NCI-H1048 (cell line): Measurements from ENCODE around the gene RBM33.
"Not testable (repeated sequence)": the region's sequence is repeated elsewhere in the genome, so short reads cannot be mapped to it uniquely, and the experiment has no call there.

Experiments used
- DNase-seq: peaks from one replicate; lab custom pipeline; 2025; lab: John Stamatoyannopoulos, UW

The RBM33 gene

DNA sequence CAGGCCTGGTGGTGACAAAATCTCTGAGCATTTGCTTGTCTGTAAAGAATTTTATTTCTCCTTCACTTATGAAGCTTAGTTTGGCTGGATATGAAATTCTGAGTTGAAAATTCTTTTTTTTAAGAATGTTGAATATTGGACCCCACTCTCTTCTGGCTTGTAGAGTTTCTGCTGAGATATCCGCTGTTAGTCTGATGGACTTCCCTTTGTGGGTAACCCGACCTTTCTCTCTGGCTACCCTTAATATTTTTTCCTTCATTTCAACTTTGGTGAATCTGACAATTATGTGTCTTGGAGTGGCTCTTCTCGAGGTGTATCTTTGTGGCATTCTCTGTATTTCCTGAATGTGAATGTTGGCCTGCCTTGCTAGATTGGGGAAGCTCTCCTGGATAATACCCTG lies 46.2 kb downstream of the RBM33 start:
- not testable (repeated sequence) for DNase-seq

DNA sequence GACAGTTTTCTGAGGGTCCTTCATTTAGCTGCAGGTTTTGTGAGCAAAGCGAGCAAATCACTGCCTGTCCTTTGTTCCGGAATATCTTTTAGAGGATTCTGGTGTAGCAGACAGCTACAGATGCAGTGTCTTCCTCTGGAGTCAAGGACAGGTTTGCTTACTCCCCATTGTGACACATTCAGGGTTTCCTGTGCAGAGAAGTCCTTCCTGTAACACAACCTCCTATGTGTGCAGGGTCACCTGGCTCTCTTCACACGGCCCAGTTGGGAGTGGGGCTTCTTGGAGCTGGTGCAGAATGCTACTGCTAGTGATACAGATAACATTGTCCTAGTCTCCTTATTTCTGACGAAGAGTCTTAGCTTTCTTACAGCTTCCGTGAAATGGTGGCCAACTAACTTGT lies 47.9 kb downstream of the RBM33 start:
- no peak for DNase-seq

DNA sequence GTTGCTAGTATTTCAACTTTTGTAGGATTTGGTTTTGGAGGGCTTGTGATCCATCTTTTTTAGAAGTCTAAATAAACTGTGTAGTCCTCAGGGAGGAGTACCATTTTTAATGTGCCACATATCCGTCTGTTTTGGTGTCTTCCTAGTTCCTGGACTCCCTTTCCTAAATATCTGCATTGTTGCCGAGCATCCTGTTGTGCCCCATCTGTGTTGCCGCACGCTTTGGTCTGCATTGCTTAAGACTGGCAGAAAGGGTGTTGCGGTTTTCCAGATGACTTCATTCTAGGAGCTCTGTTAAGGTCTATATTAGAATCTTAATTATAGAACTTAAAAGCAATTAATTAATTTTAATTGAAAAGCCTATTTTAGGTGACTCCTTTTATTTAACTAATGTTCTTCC lies 49.4 kb downstream of the RBM33 start:
- DNase-seq = no peak

DNA sequence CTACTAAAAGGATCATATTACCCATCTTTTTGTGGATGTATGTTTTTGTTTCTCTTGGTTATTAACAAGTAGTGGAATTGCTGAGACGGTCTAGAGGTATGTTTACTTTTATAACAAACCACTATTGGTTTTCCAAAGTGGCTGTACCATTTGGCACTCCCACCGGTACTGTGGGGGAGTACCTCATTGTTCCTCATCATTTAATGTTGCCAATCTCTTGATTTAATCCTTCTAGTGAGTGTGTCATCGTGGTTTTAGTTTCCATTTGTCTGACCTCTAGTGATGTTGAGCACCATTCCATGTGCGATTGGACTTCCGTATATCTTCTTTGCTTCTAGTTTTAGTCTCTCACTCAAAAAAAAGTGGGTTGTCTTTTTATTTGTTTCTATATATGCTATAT lies 50.4 kb downstream of the RBM33 start:
- no peak for DNase-seq

DNA sequence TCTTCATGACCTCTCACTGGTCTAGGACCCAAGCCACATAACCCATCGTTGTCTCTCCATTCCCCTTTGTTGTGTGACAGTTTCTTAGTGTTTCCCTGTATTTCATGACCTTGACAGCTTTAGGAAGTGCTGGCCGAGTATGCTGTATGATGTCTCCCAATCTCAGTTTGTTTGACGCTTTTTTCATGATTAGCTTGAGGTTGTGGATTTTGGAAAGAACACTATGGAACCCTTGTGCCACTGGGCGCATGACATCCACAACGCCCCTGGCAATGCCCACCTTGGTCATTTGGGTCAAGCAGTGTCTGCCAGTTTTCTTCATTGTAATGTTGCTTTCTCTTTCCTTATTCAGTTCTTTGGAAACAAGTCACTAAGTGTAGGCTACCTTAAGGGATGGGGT lies 52.3 kb downstream of the RBM33 start:
- no peak for DNase-seq

DNA sequence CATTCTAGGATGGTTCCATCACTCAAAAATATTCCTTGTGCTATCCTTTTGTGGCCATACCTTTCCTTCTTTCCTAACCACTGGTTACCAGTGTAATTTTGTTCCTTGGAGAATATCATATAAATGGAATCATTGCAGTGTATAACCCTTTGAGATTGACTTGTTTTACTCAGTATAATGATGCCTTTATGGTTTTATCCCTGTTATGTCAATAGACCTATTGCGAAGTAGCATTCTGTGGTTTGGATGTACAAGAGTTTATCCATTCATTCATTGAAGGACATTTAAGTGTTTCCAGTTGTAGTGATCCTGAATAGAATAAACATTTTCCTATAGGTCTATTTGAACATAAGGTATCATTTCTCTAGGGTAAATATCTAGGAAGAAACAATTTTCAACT lies 54.2 kb downstream of the RBM33 start:
- no peak for DNase-seq

DNA sequence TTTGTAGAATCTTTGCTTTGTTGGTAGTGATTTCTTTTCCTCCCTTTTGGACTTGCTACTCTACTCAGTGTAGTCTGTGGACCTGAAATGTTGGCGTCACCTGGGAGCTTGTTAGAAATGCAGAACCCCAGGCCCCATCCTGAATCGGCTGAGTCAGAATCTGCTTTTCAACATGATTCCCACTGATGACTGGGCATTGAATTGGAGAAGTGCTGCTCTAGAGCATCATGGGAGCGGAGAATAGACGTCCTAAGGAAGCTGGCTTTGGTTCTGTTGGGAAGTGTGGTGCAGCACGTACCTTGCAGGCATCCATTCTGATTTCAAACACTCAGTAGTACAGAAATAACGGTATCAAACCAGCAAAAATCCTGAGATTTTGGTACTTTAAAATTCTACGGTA lies 54.7 kb downstream of the RBM33 start:
- DNase-seq = no peak

DNA sequence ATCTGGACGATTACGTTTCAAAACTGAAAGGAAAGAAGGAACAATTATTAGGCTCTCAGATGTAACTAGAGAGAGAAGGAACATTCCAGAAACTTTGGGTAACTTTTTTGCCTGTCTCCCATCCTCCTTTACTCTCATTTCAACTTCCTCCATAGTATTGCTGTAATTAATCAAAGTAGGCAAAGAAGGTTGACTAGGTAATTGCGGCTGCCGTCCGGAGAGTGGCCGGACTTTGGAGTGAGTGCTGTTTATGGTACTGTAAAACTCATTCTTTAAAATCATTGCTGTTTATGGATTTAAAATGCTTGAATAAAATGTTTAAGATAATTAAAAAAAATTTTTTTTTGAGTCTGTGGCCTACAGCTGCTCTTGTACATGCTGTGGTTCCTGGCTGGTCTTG lies 56.4 kb downstream of the RBM33 start:
- DNase-seq = no peak

DNA sequence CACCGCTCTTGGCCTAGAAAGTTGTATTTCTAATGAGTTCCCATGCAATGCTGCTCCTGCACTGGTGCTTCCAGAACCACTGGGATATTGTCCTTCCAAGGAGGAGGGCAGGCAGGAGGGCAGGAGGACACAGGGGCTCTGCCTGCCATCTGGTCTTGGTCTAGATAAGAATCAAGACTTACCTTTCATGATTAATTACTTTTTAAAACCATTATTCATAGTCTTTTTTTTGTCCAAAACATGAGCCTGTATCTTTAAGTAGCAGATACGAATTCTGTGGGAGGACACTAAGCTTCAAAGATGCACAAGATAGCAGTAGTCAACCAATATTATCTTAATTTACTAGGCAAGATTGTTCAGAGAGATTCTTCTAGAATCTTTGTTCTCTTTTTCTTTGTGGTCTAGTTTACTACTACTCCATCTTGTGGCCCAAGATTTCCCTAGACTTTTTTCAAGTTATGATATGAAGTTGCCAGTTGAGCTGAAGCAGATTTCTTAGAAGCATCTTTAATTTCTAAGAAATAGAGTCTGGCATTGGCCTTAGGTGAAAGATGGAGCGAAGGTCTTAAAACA lies 57.6 kb downstream of the RBM33 start:
- no peak for DNase-seq

DNA sequence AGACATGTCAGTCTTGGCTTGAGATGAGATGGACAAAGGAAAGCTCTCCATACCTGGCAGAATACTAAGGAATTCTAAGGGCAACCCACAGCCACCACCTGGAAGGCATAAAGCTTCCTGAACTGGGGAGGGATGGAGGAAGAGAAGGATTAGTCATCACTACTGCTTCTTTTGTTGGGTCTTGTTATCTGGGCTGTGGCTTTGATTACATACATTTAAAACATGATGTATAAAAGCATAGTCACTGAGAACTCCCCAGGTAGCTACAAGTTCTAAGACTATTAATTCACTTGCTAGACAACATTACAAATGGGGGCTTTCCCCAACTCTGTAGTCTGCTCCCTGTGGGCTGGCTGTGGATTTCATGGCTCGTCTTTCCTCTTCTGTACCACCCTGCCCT lies 58.2 kb downstream of the RBM33 start:
- no peak for DNase-seq

DNA sequence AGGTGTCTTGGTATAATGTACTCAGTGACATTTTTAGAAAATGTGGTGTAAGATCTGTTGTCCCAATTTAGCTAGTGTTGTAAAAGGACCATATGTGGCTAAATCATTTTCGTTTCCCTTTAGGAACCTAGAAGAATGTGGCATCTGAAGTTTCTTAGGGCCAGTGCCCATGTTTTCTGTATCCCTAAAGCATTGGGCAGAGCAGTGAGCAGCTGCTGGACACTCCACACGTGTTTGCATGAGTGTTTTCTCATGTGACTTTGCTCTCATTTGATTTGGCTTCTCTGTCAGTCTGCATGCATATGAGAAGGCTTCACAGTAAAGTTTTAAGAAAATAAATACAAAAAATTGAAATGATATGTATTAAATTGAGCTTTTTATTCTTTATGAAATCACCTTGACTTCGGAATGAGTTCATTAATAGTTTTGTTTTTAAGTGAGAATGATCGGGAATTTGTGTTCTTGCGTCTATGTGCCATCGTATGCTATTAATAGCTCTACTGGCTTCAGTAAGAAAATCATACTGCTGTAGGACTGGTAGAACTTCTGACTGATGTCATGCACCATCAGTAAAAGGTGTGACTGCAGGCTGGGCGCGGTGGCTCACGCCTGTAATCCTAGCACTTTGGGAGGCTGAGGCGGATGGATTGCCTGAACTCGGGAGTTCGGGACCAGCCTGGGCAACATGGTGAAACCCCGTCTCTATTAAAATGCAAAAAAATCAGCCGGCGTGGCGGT lies 61.3 kb downstream of the RBM33 start:
- DNase-seq = no peak

DNA sequence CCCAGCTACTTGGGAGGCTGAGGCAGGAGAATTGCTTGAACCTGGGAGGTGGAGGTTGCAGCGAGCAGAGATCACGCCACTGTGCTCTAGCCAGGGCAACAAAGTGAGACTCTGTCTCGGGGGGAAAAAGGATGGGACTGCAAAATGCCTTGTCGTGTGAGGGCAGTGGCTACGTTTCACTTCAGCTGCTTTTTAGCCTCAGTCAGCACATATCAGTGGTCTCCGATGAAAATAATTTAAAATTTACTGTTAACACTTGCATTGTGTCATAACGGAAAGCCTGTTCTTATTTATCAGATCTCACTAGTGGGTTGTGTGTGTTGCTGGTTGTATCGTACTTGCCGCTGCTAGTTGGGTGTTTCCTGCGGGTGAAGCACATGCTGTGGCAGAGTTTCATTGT lies 61.9 kb downstream of the RBM33 start:
- no peak for DNase-seq

DNA sequence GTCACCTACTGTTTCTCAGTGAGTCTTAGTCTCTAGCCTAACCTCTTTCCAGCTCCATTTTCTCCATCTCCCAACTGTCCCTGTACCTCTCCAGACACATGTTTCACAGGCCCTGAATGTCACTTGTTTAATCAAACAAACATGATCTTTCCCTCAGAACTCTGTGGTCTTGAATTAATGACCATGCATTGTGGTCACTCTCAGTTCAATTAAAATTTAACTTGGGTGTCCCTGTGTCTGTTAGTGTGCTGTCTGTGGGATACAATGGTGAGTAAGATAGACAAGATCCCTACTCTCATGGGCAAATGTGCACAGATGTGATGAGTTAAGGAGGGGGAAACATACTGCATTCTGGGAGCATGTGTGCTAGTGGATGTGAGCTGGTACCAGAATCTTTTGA lies 65.0 kb downstream of the RBM33 start:
- DNase-seq = no peak

DNA sequence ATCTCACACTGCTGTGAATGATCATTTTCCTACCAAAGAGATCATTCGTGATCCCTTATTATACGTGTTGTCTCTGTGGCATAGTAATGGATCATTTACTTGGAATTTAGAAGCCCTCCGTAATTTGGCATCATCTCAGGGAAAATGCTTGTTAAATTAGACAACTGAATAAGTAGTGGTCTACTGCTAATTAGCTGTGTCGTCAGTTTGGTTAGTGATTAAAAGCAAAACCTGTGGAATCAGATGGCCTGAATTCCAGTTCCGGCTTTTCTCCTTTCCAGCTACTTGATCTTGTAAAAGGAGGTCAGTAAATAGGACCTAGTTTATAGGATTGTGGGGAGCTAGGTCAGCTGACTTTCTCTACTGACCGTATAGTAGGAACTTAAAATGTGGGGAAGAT lies 65.6 kb downstream of the RBM33 start:
- no peak for DNase-seq

DNA sequence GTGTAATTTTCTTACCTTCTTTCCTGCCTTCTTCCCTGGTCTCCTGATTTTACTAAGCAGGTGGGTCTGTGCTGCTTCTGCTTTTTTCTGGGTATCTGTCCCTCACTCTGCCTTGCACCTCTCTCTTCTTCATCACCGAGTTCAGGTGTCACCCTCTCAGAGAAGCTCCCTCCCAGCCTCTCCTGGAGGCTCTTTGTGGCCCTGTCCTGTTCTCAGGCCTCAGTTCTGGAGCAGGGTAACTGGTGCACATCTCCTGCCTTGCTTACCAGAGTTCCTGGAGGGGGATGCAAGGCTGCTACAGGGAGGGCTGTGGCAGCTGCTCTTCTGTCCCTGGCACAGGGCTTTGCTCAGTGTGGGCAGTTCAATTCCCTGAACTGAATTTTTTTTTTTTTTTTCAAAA lies 66.1 kb downstream of the RBM33 start:
- no peak for DNase-seq

DNA sequence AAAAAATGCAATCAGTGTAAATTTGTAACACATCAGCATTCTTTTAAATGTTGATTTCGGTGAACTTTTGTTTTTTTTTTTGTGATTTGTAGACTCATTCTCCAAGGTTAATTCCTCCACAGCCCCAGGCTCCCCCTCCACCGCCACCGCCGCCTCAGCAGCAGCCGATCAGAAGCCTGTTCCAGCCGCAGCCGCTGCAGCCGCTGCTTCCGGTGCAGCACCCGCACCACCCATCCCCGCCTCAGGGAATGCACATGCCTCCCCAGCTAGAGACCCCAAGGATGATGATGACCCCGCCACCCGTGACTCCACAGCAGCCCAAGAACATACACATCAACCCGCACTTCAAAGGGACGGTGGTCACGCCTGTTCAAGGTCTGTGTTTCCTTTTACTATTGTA lies 66.6 kb downstream of the RBM33 start:
- no peak for DNase-seq

DNA sequence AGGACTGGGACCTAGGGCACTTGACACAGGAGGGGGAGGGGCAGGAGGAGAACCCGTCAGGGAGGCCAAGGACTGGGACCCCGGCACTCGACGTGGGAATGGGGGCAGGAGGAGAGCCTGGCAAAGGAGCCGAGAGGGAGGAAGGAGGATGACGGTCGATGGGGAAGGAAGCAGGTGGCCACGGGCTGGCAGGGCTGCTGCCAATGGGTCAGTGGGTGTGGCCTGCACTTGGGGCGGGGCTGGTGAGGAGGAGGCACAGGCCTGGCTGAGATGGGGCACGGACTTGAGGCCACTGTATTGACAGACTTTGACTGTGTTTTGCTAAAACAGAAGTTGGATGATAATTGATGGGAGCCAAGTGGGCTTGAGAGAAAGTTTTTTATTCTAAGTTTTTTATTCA lies 68.9 kb downstream of the RBM33 start:
- DNase-seq = no peak

DNA sequence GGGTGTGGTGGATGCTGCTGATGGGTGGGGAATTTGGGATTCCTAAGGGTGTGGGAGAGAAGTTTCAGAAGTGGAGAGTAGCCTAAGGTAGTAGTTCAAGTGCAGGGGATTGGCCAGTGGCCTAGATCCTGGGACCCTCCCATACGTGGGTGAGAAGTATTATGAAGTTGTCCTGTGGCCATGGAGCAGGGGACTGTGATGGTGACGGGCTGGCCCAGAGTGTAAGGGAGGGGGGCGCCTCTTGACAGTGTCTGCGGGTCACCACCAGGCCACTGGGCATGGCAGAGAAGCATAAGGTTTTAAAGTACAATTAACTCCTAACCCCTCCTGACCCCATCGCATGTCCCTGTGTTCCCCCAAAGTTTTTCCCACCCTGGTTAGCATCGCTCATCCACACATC lies 70.2 kb downstream of the RBM33 start:
- DNase-seq = no peak

DNA sequence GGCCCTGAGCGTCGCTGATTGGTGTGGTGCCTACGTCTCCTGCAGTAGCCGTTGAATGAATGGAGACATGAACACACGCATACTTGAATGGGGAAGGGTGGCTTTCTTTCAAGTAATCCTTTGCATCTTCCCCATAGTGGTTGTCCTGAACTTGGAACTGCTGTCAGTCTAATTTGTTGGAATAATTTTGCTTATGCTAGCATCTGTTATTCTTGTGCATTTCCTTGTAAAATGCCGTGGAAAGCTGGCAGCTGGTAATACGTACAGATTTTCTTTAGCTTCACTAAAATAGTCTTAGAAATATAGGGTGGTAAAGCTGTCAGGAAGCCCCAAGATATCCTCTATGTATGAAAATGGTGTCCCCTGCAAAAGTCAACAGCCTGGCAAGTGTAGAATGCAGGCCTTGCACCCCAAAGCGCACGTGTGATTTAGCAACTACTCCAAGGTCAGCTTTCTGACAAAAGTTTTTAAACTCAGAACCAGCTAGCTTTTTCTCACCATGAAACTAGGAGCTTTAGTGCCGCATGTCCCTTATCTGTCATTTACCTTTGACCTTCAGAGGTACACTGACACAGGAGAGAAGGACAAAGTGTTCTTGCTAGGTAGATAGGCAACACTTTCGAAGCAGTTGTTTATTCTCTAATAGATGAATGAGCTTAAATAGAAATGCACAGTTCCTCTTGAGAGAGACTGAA lies 70.8 kb downstream of the RBM33 start:
- no peak for DNase-seq

DNA sequence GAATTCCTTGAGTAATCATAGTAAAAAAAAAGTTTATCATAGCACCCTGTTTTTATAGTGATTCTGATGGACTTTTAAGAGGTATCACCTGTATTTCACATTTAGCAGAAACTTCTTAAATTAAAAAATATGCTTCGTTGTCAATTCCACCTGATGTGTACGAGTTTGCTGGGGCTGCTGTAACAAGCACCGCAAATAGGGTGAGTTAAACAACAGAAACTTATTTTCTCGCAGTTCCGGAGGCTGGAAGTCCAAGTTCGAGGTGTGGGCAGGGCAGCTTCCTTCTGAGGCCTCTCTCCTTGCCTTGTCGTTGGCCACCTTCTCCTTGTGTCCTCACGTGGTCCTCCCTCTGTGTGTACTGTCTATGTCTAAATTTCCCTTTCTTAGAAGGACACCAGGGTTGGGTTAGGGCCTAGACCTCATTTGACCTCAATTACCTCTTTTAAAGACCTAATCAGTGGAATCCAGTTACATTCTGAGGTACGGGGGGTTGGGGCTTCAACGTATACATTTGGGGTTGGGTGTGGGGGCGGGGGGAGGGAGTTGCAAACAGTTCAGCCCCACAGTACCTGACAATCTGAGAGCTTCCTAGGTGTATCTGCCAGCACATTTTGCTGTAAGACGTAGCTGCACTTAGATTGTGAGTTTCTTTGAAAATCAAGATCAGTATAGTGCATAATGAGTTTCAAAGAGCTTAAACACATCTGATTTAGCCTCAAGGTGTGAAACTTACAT lies 72.7 kb downstream of the RBM33 start:
- no peak for DNase-seq

DNA sequence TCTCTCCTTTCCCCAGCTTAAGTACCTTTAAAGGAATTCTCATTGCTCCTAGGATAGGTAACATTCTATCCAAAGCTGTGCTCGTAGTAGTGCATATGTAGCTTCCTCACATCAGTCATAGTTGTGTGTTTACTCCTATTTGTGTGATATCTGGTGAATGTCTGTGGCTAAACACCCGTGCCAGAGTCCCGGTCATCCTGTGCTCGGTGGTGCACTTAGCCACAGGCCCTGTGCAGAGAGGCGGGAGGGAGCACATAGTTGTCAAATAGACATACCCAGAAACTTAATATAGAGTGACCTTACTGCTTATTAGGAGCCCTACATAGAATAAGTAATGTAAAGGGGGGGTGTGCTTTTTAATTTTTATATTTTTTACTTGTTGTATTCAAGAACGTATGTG lies 76.6 kb downstream of the RBM33 start:
- no peak for DNase-seq

DNA sequence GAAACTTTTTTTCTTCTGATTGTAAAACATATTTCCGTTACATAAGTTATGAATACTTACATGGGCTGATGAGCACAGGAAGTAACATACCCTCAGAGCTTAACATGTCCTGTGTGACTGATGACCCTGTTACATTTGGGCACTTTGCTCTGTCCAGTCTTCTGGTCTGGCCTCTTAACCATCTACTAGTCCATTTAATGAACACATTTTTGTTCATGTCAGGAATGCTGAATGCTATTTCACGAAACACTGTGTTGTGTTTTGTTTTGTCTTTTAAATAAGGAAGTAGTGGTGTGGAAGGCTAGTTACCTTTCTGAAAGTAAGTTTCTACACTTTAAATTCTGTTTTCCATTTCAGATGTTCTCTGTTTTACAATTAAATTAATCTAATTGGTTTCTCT lies 77.7 kb downstream of the RBM33 start:
- no peak for DNase-seq

DNA sequence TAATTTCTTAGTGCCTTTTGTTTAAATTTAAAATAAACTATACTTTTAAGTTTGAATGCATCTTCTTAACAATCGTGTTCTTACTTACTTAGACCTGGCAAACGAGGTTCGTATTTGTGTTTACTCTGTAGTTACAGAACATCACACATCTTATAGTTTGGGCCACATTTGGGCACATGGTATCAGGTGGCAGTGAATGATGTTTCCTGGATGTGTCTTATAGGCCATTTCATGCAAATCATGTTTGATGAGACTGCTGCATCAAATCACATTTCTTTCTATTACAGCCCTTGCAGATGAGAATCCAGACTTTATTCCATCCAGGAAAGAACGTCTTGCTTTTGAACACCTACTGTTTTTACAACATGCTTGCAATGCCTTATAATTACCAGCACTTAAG lies 78.5 kb downstream of the RBM33 start:
- no peak for DNase-seq
